Inferior parietal cortex (tissue), 1 donor: ENCODE results near the gene ASB1.

Experiments used
- DNase-seq: peaks from one replicate; pipeline ENCODE4 v3.0.0-alpha.2; 2016; ENCODE audit errors: extremely low spot score

ASB1 gene

GRCh38 chr2:238467062-238467461, 40.3 kb downstream of the ASB1 start:
- no peak for DNase-seq

- no peak for DNase-seq
These were observed 41.1 kb downstream of the ASB1 start for GRCh38 chr2:238467792-238468191.

- DNase-seq = no peak
These were observed 42.4 kb downstream of the ASB1 start for GRCh38 chr2:238469155-238469554.

- no peak for DNase-seq
These were observed 46.3 kb downstream of the ASB1 start for GRCh38 chr2:238473014-238473413.

GRCh38 chr2:238473523-238473922, 46.8 kb downstream of the ASB1 start:
- DNase-seq = no peak

- DNase-seq = no peak
These were observed 48.3 kb downstream of the ASB1 start for GRCh38 chr2:238475034-238475433.

- DNase-seq = no peak
These were observed 48.8 kb downstream of the ASB1 start for GRCh38 chr2:238475566-238475965.

GRCh38 chr2:238476258-238476657, 49.5 kb downstream of the ASB1 start:
- DNase-seq = no peak

- DNase-seq = no peak
These were observed 51.5 kb downstream of the ASB1 start for GRCh38 chr2:238478216-238478615.

GRCh38 chr2:238479847-238480246, 53.1 kb downstream of the ASB1 start:
- DNase-seq = no peak

- DNase-seq = no peak
These were observed 56.3 kb downstream of the ASB1 start for GRCh38 chr2:238483021-238483420.

- no peak for DNase-seq
These were observed 56.9 kb downstream of the ASB1 start for GRCh38 chr2:238483656-238484055.

GRCh38 chr2:238484522-238485452, 58.1 kb downstream of the ASB1 start:
- DNase-seq = no peak

GRCh38 chr2:238486123-238486848, 59.6 kb downstream of the ASB1 start:
- no peak for DNase-seq

GRCh38 chr2:238487134-238487533, 60.4 kb downstream of the ASB1 start:
- DNase-seq = no peak

- DNase-seq = no peak
These were observed 61.1 kb downstream of the ASB1 start for GRCh38 chr2:238487652-238488346.

GRCh38 chr2:238488347-238488826, 61.7 kb downstream of the ASB1 start:
- DNase-seq = no peak

GRCh38 chr2:238489431-238489830, 62.7 kb downstream of the ASB1 start:
- DNase-seq = no peak

- no peak for DNase-seq
These were observed 63.2 kb downstream of the ASB1 start for GRCh38 chr2:238489896-238490295.

- no peak for DNase-seq
These were observed 66.1 kb downstream of the ASB1 start for GRCh38 chr2:238492840-238493239.

GRCh38 chr2:238493411-238493810, 66.7 kb downstream of the ASB1 start:
- no peak for DNase-seq

- no peak for DNase-seq
These were observed 67.3 kb downstream of the ASB1 start for GRCh38 chr2:238493880-238494572.
